HG02798 (cell line): ENCODE measurements around the gene SEMA3A.
"Not testable (repeated sequence)": the region's sequence is repeated elsewhere in the genome, so short reads cannot be mapped to it uniquely, and the experiment has no call there.

ENCODE experiments used
- ATAC-seq: cut with Tn5 transposase; IDR thresholded peaks from one replicate; pipeline ENCODE4 v1.9.1; 2021; ENCODE audit warnings: mild to moderate bottlenecking; ENCODE audit not compliant: unreplicated experiment, poor library complexity

The SEMA3A gene

DNA sequence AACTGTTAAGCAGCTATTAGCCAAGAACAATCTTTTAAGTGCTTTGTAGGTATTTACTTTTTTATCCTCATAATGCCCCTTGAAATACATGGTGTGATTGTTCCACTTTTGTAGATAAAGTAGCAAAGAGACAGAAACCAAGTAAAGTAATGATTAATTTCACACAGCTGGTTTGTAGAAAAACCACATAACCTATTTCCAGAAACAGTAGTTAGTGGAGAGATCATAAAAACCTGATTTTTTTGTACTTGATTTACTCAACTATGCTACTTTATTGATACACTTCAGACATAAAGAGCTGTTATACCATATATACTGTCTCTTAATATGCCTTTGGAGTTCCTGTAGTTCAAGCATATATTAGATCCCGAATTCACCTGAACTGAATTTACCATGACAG is 118.4 kb downstream of the SEMA3A start:
- ATAC-seq = no peak

DNA sequence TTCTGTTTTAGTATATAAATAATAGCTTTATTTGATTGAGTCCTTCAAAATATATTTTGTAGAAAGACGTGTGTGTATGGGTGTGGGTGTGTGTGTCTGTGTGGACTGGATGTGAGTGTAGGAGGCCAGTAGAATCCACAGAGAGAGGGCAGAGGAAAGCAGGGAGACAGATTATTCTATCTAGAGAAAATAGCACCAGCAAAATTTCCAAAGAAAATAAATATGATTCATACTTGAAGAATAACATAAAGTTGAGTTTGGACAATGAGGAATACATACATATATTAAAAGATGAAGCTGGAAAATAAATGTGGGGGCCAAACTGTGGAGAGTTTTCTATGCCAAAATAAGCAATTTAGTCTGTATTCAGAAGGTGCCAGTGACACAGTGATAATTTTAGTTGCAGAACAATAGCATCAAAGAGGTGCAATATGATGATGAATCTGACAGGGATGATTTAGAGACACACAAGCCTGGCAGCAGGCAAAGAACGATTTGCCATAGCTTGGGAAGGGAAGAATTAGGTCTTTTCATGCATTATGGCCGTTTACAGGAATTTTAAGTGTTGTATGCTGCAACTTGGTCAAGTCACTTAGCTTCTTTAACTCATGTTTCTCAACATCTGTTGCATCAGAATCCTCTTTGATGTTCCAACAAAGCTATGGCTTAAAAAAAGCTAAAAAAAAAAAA is 121.3 kb downstream of the SEMA3A start:
- no peak for ATAC-seq

DNA sequence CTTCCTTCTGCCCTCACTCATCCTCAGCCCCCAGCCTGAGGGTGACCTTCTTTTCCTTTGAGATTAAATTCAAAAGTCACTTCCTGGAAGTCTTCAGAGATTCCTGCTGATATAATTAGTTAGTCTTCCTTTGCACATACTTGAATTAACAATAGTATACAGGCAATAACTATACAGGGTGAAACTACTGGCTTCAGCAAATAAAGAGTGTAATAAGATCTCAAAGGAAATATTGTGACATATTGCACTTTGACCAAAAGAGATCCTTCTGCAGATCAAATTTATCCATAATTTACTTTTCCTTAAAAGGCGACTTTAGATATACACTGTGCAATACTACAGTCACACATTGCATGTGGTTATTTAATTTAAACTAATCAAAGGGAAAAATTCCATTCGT is 123.8 kb downstream of the SEMA3A start:
- no peak for ATAC-seq

DNA sequence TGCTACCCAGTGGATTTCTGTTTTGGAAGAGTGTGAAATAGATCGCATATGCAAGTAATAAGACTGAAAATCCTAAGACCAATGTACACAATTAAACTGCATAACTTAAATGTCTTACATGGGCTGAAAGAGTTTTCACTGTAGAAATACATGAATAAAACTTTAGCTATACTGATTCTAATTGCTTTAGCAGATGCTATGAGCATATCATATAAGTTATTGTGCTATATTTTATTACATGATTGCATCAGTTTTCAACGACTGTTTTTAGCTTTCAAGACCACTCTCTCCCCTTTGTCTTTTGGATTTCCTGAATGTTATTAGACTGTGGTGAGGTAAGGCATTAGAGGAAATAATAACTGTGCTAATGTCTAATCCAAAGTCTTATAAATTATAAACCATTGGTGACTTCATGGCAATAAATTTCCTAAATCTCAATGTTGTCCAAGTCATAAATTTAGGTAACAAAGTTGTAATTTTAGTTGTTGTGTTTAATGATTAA is 124.5 kb downstream of the SEMA3A start:
- ATAC-seq = no peak

DNA sequence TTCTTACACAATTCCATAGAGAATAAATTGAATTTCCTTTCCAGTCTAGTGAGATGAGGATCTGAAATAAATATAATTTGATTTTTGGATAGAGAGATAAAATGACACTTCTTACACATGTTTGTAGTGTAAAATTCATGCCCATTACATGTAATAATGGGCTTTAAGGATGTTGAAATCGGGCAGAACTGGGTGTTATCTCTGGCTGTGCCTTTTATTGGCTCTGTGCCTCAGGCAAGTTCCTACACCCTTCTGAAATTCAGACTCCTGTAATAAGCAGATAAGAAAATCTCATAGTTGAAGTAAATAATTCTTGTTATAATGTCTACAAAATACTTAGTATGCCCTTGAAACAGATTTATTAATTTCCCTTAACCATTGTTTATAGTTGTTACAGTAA is 125.6 kb downstream of the SEMA3A start:
- ATAC-seq = no peak

DNA sequence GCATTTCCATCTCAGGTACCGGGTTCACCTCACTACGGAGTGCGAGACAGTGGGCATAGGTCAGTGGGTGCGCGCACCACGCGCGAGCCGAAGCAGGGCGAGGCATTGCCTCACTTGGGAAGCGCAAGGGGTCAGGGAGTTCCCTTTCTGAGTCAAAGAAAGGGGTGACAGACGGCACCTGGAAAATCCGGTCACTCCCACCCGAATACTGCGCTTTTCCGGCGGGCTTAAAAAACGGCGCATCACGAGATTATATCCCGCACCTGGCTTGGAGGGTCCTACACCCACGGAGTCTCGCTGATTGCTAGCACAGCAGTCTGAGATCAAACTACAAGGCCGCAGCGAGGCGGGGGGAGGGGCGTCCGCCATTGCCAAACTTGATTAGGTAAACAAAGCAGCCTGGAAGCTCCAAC is 132.1 kb downstream of the SEMA3A start:
- not testable (repeated sequence) for ATAC-seq

DNA sequence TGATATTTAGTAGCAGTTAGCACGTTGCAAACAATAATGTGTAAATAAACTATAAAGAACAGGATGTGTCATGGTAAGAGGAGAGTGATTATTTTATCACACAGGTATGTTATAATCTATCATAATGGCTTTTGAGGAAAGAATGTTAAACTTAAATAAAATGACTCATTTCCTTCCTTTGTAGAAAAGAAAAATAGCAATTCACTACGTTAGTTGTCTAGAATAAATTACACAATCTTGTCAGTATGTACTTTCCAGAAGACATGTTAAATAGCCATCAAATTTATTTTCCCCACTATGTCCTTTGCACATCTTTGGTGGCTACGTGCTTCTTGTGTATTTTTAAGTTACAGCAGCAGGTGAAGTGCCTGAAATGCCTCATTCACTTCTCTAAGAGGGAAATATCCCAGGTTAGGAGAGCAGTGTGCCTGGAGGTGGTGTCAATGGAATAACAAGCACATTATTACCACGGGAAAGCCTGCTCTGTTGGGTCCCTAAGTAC is 133.8 kb downstream of the SEMA3A start:
- no peak for ATAC-seq

DNA sequence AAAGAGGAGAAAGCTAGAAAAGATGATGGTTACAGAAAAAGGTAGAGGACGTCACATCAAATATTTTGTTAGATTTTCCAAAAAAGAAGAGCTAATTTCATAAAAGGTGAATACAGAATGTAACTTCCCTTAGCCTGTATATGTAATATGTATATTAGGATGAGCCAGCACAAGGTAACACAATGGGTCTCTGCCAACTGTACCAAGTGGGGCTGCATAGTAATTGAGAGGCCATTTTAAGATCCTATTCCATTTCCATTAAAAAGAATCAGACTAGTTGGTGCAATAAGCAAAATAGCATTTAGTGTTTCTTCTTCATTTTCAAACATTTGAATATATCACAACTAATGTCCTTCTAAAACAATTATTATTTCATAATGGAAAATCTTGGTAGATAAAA is 134.6 kb downstream of the SEMA3A start:
- ATAC-seq = no peak

DNA sequence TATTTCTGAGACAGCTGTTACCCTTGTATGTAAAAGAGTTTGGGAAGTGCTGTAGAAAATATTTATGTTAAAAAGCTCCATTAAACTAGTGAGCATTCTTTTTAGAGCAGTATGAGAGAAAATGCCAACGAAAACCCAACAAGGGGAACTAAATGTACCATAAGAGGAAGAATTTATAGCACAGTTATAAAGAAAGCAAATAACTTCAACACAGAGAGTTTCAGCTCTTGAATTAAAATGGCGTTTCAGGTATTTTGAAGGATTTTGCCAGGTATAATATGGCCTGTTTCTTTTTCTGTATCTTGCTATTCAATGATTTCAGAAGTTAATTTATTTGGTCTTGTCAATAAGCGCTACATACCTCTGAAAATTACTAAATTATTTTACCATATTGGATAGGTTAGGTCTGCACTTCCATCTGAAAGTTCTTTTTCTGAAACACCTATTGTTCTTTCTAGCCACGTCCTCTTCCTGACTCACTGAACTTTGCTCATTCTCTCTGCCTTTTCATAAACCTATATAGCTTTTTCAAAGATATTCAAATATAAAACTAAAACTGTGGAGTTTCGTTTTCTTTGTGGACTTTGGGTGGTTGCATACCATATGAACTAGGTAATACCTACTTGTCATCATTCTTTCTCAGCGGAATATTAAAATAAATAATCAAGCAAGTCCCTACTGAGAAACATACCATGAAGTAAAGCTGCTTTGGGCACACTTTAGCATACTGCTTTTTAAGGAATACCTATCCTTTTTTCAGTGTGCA is 136.1 kb downstream of the SEMA3A start:
- no peak for ATAC-seq

DNA sequence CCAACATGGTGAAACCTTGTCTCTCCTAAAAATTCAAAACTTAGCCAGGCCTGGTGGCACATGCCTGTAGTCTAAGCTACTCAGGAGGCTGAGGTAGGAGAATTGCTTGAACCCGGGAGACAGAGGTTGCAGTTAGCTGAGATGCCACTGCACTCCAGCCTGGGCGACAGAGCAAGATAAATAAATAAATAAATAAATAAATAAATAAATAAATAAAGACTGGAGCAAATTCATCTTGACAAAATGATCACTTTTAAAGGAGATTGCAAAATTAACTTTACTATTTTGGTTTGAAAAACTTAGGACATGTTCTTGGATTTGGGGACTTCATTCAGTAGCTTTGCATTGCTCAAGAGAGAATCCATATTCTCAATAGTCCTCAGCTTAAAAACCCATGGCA is 137.0 kb downstream of the SEMA3A start:
- ATAC-seq = no peak

DNA sequence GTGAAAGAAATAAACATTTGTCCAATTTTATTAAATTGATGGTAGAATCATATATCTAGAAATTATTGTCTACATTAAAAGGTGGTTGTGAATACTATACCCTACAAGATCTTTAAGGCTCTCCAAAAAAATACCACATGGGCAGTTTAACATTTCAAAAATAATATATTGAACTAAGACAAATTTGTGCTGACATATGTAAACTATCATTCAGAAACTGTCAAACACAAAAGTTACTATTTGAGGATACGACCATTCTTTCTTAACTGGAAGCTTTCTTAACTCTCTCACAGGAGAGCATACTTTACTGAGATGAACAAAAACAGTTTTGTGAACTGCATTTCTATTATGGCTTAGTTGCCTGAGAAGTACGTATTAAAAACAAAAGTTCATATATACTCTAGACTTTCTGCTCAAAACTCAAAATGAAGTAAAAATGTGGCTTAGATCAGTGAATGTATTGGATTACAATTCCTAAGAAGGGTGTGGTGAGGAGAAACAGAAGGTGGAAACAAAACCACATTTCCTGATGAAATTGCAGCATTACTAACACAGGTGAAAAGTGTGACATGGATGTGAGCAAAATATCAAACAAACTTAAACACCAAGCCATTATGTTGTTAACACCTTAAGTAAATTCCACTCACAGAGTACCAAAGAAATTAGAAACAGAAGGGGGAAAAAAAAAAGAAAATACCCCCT is 138.5 kb downstream of the SEMA3A start:
- ATAC-seq = no peak

DNA sequence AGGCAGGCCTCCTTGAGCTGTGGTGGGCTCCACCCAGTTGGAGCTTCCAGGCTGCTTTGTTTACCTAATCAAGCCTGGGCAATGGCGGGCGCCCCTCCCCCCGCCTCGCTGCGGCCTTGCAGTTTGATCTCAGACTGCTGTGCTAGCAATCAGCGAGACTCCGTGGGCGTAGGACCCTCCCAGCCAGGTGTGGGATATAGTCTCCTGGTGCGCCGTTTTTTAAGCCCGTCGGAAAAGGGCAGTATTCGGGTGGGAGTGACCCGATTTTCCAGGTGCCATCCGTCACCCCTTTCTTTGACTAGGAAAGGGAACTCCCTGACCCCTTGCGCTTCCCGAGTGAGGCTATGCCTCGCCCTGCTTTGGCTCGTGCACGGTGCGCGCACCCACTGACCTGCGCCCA is 139.4 kb downstream of the SEMA3A start:
- ATAC-seq = not testable (repeated sequence)

DNA sequence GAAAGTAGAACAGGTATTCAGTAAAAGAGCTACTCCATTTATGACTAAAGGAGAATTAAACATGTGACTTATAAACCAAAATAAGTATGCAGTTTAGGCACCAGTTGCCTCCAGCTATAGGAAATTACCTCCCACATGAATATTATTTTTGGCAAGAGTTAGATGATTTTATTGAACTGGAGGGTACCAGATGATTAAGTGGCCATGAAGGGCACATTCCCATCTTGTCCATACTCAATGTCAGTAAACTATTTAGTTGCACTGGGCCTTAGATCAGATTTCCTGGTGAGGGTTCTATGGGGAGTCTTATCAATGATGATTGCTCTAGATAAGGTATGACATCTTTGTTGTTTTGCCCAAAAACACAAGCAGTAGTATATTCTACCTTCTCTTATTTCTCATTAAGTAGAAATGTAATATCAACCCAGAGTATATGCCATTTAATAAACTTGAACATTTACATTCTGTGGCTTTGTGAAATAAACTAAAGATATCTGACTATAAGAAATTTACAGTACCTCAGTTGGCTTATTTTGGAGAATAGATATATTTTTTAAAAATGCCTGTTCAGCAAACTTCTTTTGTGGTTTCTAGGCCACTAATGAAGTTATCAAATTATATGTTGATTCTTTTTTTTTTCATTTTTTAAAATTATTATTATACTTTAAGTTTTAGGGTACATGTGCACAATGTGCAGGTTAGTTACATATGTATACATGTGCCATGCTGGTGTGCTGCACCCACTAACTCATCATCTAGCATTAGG is 145.3 kb downstream of the SEMA3A start:
- no peak for ATAC-seq

DNA sequence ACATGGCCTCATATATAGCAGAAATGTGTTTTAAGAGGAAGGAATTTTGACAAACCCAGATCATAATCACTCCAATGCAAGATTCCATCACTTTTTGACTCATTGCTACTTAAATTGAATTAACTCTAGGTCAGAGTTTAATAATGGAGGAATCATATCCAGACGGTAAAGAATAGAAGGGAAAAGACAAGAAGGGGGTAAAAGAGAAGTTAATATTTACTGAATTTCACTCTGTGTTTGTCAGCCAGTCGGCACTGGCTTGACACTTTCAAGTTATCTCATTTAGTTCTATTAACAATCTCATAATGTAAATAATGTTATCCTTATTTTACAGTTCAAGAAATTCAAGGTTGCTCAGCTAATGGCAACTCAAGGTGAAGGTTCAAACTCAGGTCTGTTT is 147.5 kb downstream of the SEMA3A start:
- ATAC-seq = no peak

DNA sequence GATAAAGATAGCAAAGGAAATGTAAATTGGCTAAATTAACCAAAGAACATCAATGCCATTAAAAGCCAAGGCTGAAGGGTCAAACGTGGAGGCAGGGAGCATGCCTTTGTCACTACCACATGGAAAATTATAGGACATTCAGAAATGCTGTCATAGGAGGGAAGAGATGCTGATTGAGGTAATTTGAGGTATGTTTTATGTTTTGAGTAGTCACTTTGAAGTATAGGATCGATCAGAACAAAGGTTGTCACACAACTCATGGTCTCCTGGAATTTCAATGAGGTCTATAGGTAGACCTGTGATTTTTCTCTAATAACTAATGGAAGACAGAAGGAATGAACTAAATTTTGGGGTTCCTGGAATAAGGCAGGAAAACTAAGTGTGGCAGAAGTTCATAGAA is 149.8 kb downstream of the SEMA3A start:
- ATAC-seq = no peak

DNA sequence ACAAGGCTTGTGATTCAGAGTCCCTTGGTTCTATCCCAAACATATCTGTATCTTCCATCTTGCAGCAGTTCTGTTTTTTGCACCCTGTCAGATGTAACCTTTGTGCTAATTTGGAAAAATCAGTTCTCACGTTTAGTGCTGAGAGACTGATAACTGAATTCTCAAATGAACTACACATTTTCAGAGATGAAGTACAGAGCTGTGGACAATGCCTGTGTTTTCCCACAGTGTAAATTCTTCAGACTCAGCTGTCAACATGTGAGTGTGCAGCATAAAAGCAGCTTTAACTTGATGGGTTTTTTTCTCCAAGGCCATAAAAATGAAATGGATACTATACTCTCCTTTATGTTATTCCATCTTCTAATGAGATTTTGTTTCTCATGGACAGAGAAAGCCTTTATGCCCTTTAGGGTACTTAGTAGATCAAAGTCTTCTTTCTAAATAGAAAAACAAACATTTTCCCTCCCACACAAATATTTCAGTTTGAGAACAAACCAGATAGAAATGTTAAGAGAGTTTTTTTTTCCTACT is 150.9 kb downstream of the SEMA3A start:
- ATAC-seq = no peak

DNA sequence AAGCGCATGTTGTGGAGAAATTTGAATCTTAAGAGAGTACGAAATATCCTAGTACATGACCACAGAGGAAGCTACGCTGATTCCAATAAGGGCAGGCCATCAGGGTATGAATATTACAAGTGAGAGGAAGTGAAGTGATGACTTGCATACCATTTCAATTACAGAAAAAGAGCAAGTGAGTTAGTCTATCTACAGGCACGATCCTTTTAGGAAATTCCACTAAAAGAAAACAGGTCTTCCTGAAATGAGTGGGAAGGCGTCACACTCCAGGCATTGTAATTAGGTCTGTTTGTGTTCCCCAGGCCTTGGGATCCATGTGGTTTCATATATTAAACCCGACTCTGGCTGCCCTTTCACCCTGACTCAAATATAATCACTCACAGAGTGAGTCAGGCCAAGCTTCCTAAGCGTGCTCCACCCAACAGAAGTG is 152.5 kb downstream of the SEMA3A start:
- ATAC-seq = no peak

DNA sequence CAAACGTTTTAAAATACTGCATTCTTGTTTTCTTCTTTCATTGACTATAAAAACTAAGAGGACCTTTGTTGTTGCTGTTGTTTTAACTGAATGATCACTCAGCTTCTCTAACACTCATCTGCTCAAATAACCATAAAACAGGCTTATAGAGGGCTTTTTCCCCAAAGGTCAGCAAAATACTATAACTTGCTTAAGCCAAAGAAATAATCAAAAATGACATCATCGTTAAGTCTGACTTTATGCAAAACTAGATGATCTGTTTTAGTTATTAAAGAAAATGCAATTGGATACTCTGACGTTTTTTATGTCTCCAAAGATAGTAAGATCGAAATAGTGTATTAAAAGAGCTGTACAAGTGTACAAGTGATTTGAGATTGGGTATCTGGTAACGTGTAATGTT is 152.9 kb downstream of the SEMA3A start:
- ATAC-seq = no peak

DNA sequence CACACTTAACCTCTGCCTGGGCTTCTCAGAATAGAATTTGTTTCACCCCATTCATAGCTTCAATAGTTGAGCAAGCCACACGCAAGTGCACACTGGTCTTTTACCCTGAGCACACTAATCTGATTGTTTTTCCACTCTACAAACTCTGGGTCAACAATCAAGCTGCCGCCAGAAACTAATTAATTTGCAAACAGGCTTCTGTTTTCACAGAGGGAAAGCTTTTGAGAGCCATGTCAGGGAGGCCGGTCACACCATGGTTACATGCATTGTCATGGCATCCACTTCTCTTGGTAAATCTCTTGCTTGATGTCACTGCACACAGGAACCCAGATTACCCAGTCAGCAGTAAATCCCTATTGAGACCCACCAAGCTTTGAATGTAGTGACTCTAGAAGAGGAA is 154.2 kb downstream of the SEMA3A start:
- no peak for ATAC-seq

DNA sequence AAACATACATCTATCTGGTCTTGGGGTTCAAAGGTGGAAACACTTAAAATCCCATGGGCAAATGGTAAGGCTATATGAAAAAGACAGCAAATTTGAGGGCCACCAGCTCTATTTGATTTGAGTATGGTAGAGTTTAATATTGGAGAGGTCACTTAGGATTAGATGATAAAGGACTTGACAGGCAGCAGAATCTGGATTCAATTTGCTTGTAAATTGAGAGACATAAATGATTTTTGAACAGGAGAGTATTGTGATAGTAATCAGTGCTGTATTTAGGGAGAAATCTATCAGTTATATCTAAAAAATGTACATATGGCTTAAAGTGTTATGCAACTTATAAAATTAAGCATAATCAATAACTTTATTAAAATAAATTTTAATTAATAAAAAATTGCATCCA is 155.2 kb downstream of the SEMA3A start:
- no peak for ATAC-seq
